Esophagus (tissue), 2 donors: ENCODE results near the gene CRIP2. TPM values are rescaled to one million over a fixed set of nuclear protein-coding genes. Genes with fewer than 3 reads are reported as not detected.

Source experiments
- H3K27ac ChIP-seq, 2 donors: one replicate each; pipeline ENCODE4 v1.5.1; 2013; ENCODE audit warnings: low read depth in 2 of 2, mild to moderate bottlenecking in 2 of 2, inconsistent platforms in 1 of 2, low read length in 1 of 2, moderate library complexity in 1 of 2
- H3K27me3 ChIP-seq, 2 donors: one replicate each; pipeline ENCODE4 v1.6.1; 2013; ENCODE audit warnings: low read length in 2 of 2, control low read depth in 1 of 2, mild to moderate bottlenecking in 1 of 2; ENCODE audit not compliant: insufficient read depth in 2 of 2, control insufficient read depth in 1 of 2
- H3K36me3 ChIP-seq, 2 donors: one replicate each; pipeline ENCODE4 v1.6.1; 2013; ENCODE audit warnings: low read length in 1 of 2; ENCODE audit not compliant: control insufficient read depth in 2 of 2, insufficient read depth in 2 of 2
- H3K4me1 ChIP-seq, 2 donors: one replicate each; pipeline ENCODE4 v1.6.1; 2013; ENCODE audit warnings: low read length in 1 of 2; ENCODE audit not compliant: control insufficient read depth in 2 of 2, insufficient read depth in 2 of 2
- H3K4me3 ChIP-seq, 2 donors: one replicate each; pipeline ENCODE4 v1.5.1; 2013; ENCODE audit warnings: low read length in 2 of 2, mild to moderate bottlenecking in 2 of 2, low read depth in 1 of 2, moderate library complexity in 1 of 2
- H3K9me3 ChIP-seq, 2 donors: one replicate each; pipeline ENCODE4 v1.6.1; 2013; ENCODE audit warnings: mild to moderate bottlenecking in 2 of 2, low read depth in 1 of 2, low read length in 1 of 2, moderate library complexity in 1 of 2; ENCODE audit not compliant: control insufficient read depth in 2 of 2, insufficient read depth in 1 of 2
- WGBS, 2 donors: extraction: QIAGEN DNeasy Blood & Tissue Kit; methylation state at CpG; one replicate each; pipeline ENCODE4 v1.1.7; 2013; 5-methylcytosine and 5-hydroxymethylcytosine counted together
- polyA plus RNA-seq, 2 donors: library from polyadenylated mRNA; stranded (reverse); fragments of 200-250 nt; gene quantifications; one replicate each; pipeline ENCODE4 v1.2.3, GENCODE V29; 2013
- donor health status: healthy with polysubstance abuse.
- donor health status: Bipolar disorder and iron deficiency.

CRIP2 gene
- polyA plus RNA-seq, 2 donors, result 99.5 to 145 TPM

DNA sequence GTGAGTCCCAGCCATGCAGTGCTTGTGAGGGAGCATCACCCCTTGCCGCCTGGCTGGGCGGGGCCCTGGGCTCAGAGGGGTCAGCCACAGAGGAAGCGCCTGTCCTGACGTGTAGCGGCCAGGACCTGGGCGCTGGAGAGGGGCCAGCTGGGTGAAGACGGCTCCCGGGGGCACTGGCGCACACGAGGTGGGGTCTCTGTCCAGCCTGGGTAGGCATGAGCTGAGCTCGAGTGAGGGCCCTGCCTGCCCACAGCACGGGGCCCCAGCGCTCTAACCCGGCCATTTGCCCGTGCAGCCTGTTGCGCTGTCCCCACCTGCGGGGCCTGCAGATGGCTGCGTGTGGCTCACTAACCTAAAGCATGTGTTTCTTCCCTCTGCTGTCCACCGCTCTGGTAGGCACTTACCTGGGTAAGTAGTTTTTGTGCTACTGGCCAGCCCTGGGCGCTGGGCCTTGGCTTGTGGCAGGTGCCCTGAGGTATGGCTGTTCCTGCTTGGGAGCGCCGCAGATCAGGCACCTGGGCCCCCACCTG lies 6.6 kb upstream of the CRIP2 start:
- H3K4me1 ChIP-seq, result peaks cover 13 to 59% of the 10 kb centered on the region in 2 donors
- no peaks in the 10 kb centered on the region for H3K27me3 ChIP-seq
- H3K9me3 ChIP-seq, result no peaks in the 10 kb centered on the region
- no peak overlapping the region for H3K4me3 ChIP-seq
- 61 to 81% methylated on average over 22 of the region's 22 CpGs for WGBS, 2 donors
- peak overlapping the region; percentile 65 to 75 for H3K27ac ChIP-seq
- peaks cover 0 to 22% of the 10 kb centered on the region in 2 donors for H3K36me3 ChIP-seq

DNA sequence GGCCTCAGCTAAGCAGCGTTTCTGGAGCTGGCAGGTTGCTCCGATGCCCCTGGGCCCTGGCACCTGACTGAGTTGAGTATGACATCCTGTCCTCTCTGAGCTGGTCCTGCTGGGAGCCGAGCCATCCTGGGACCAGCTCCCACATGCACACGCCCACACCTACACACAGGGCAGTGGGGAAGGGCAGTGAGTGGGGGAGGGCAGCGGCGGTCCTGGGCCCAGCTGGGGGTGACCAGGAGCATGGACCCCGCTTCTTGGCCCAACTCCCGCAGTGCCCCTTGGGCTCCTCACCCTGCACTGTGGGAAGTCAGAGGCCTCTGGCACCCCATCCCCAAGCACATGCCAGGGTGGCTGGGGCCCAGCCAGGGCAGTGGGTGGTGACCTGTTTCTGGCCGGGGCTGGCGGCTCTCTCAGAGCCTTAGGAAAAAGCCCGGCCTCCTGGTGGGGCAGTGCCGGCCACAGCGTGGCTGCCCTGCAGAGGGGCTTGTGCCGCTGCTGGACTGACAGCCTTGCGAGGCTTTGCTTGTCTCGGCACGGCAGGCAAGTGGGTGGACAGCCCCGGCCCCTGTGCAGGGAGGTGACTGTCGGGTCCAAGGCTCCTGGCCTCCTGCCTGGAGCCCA lies 5.9 kb upstream of the CRIP2 start:
- H3K4me1 ChIP-seq, result peaks cover 16 to 66% of the 10 kb centered on the region in 2 donors
- no peaks in the 10 kb centered on the region for H3K27me3 ChIP-seq
- no peak overlapping the region for H3K4me3 ChIP-seq
- H3K36me3 ChIP-seq, result peaks cover 0 to 15% of the 10 kb centered on the region in 2 donors
- H3K9me3 ChIP-seq, result no peaks in the 10 kb centered on the region
- H3K27ac ChIP-seq, result peak overlapping the region; percentile 65 to 75
- 42 to 55% methylated on average over 18 to 19 of the region's 19 CpGs for WGBS, 2 donors

- H3K36me3 ChIP-seq, result peaks cover 0 to 7% of the 10 kb centered on the region in 2 donors
- peaks cover 16 to 68% of the 10 kb centered on the region in 2 donors for H3K4me1 ChIP-seq
- no peaks in the 10 kb centered on the region for H3K27me3 ChIP-seq
- no peaks in the 10 kb centered on the region for H3K9me3 ChIP-seq
- H3K4me3 ChIP-seq, result no peak overlapping the region
- 77 to 84% methylated on average over 49 to 54 of the region's 54 CpGs for WGBS, 2 donors
- peak overlapping the region; percentile 53 to 65 for H3K27ac ChIP-seq
These were observed 4.9 kb upstream of the CRIP2 start for GRCh38 chr14:105469456-105470349.

- H3K27ac ChIP-seq, result no peak overlapping the region
- H3K4me1 ChIP-seq, result peaks cover 16 to 63% of the 10 kb centered on the region in 2 donors
- H3K36me3 ChIP-seq, result peaks cover 0 to 3% of the 10 kb centered on the region in 2 donors
These were observed 4.0 kb upstream of the CRIP2 start for GRCh38 chr14:105470350-105471296.

DNA sequence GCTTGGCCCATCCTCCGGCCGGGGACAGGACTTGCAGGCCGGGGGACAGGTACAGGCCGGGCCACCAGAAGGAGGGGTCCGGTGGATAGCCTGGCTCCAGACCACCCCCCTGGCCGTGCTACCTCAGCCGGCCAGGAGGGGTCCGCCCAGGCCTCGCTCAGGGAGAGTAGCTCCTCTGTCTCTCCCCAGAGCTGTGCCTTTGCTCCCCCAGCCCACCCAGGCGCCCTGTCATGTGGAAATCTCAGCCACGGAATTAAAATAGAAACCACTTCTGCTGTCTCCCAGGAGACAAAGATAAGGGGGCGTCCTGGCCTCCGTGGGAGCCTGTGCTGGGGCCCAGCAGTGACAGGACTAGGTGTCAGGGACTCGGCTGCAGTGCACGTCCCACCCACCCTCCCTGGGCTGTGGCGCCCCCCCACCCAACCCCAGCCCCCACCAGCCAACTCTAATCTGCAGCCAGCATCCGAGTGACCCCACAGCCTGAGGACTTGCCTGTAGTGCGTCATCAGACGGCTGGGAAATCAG lies 3.3 kb upstream of the CRIP2 start:
- Histone ChIP-seq H3K36me3 (peaks cover 0 to 3% of the 10 kb centered on the region in 2 donors), H3K4me1 (peaks cover 19 to 61% of the 10 kb centered on the region in 2 donors), H3K27ac (no peak overlapping the region), H3K4me3 (no peak overlapping the region), H3K9me3 (no peaks in the 10 kb centered on the region), H3K27me3 (no peaks in the 10 kb centered on the region)
- 64 to 75% methylated on average over 13 to 19 of the region's 19 CpGs for WGBS, 2 donors

More at GRCh38 chr14:105470350-105471296, 4.0 kb upstream of the CRIP2 start:
- no peaks in the 10 kb centered on the region for H3K27me3 ChIP-seq
- H3K4me3 ChIP-seq, result no peak overlapping the region
- no peaks in the 10 kb centered on the region for H3K9me3 ChIP-seq
- 83 to 84% methylated on average over 34 of the region's 34 CpGs for WGBS, 2 donors

DNA sequence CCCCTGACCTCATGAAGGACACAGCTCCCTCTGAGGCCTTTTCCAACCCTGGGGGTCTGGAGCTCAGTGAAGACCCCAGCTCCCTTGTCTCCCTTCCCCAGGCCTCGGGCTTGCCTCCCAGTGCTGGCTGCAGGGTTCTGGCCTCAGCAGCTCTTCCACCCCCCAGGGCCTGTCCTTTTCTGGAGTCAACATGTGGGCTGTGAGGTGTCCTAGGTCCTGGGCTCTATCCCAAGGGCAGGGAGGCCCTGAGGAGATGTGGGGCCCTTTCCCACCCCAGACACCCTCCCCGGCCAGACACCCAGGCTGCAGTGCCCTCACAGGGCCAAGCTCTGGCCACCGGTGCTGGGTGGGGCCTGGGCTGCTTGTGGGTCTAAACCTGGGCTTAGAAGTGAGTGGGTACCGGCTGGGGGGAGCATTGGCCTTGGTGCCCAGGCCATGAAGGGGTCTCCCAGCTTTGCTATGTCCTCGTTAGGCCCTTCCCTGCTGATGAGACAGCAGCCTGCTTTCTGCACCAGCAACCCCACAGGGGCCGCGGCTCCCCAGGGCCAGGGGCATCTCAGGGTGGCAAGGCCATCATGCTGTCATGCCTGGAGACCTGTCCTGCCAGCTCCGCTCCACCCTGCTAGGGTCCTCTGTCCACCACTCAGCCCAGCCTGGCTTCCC lies 2.7 kb upstream of the CRIP2 start:
- 79 to 84% methylated on average over 6 to 8 of the region's 8 CpGs for WGBS, 2 donors
- Histone ChIP-seq H3K27ac (peak overlapping the region in 1 of 2 donors; percentile 93), H3K9me3 (no peaks in the 10 kb centered on the region), H3K4me1 (peaks cover 20 to 63% of the 10 kb centered on the region in 2 donors), H3K4me3 (no peak overlapping the region), H3K27me3 (no peaks in the 10 kb centered on the region), H3K36me3 (peaks cover 0 to 3% of the 10 kb centered on the region in 2 donors)

GRCh38 chr14:105472486-105472991 lies 2.1 kb upstream of the CRIP2 start:
- no peaks in the 10 kb centered on the region for H3K27me3 ChIP-seq
- H3K4me1 ChIP-seq, result peaks cover 20 to 62% of the 10 kb centered on the region in 2 donors
- H3K27ac ChIP-seq, result peak overlapping the region; percentile 91 to 93
- H3K36me3 ChIP-seq, result peaks cover 0 to 3% of the 10 kb centered on the region in 2 donors
- H3K9me3 ChIP-seq, result no peaks in the 10 kb centered on the region
- WGBS, 2 donors, result 40 to 46% methylated on average over 11 to 12 of the region's 12 CpGs
- no peak overlapping the region for H3K4me3 ChIP-seq

GRCh38 chr14:105473033-105473676 lies 1.5 kb upstream of the CRIP2 start:
- H3K4me3 ChIP-seq, result peak overlapping the region in 1 of 2 donors; percentile 67
- H3K27ac ChIP-seq, result peak overlapping the region; percentile 91 to 93
- no peaks in the 10 kb centered on the region for H3K27me3 ChIP-seq

More at GRCh38 chr14:105473033-105473676, 1.5 kb upstream of the CRIP2 start:
- Histone ChIP-seq H3K4me1 (peaks cover 17 to 58% of the 10 kb centered on the region in 2 donors), H3K36me3 (peaks cover 0 to 3% of the 10 kb centered on the region in 2 donors), H3K9me3 (no peaks in the 10 kb centered on the region)
- WGBS, 2 donors, result 13 to 16% methylated on average over 5 to 7 of the region's 7 CpGs
